Measurements from ENCODE around the gene LMOD3.

The LMOD3 gene

DNA sequence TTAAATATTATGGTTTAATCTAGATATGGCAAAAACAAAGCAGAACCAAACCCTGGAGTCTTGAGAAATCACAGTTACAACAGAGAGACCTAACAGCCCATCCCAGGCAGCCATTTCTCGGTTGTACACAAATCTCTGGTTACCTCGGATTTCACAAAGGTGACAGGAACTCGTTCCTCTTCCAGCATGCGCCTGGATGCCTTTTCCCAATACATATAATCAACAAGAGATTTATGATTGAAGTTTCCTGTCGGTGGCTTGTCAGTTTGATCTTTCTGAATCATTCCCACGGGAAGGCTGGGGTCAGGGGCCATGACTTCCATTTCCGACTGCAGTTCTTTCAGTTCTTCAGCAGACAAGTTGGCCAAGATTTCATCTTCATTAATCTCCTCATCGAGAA, 445 bp downstream of the LMOD3 start:
- no peak for DNase-seq (ENCODE audit: low spot score)

DNA sequence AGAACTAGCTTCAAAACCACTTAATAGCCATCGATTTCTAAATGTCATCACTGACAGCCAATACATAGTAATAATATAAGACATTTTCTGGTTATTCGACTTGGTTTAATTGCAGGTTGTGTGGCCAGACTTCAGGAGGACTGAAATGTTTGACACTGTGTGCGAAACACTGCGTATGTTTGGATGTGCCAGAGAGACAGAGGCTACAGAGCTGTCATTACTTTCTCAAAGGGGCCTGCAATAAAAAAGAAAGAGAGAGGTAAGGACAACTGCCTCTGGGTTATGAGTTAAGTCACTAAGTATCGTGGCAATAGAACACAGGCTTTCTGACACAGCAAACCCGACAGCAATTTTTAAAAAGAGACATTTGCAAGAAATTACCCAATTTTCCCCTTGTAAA, 882 bp downstream of the LMOD3 start:
- DNase-seq (ENCODE audit: low spot score) = no peak

DNA sequence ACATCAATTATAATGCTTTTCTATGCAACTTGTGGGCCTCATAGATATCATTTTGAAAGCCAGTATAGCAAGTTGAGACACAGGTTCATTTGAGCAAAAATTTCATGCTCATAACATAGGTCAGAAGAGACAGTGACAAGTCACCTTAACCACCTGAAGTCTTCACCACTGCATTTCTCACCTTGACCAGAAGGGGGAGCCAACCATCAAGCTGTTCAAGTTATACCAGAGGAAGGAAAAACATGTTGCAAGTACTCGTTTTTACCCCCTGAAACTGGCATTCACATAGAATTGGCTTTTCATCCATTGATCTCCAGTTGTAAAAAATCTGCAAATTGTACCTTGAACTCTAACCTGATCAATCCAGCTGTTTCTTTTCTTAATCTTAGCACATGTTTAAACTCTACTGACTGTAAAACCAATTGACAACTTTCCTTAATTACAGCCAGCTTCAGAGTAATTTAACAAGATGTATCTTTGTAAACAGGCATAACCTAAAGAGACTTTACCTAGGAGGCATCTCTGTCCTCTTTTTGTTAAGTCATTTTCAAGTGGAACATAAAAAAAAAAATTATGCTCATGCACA, 1.4 kb downstream of the LMOD3 start:
- peak; percentile 5 for DNase-seq (ENCODE audit: low spot score)

DNA sequence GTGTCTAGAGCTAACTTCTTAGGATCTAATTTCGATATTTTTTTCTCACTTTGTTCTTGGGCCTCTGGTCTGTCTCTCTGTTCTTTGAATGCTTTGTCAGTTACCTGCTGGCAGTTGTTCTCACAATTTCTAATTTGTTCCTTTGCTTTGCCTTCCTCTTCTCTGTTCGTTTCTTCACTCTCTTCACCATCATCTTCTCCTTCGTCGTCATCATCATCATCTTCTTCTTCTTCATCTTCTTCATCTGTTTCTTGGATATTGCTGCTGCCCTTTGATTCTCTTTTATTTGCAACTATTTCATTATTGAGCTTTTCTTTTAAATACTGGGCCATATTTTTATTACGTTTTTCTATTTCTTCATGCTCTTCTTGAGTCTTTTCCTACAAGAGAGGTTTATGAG, 2.7 kb downstream of the LMOD3 start:
- no peak for DNase-seq (ENCODE audit: low spot score)

DNA sequence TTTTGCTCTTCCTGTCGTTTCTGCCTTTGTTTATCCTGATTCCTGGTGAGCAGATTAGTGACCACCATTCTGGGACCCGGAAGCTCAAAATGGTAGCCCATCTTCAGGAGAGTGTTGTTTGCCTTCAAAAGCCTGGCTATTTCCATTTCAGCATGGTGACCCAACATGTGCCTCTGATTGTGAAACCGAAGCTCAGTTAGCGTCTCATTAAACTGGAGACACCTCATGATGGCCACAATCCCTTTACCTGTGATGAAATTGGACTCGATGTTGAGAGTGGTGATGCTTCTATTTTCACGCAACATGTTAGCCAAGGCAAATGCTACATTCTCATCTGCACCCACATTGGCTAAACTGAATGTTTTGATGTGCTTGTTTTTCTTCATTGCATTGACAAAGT, 3.3 kb downstream of the LMOD3 start:
- DNase-seq (ENCODE audit: low spot score) = no peak

DNA sequence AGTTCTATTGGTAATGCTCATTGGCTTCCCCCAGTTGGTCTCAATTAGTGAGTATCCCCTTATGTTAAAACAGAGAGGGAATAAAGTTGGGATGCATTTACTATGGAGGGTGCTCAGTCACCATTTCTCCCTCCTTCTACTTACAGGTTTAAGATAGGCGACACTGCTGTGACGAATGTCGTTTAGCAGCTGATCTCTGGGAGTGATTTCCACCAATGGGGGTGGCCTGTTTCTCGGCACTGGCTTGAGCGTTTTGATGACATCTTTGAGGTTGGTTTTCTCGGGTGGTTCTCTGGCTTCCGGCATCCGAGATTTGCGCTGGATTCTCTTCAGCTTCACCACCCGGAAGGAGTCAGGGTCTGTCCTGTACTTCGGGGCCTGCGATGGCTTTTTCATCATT, 3.8 kb downstream of the LMOD3 start:
- DNase-seq (ENCODE audit: low spot score) = no peak

DNA sequence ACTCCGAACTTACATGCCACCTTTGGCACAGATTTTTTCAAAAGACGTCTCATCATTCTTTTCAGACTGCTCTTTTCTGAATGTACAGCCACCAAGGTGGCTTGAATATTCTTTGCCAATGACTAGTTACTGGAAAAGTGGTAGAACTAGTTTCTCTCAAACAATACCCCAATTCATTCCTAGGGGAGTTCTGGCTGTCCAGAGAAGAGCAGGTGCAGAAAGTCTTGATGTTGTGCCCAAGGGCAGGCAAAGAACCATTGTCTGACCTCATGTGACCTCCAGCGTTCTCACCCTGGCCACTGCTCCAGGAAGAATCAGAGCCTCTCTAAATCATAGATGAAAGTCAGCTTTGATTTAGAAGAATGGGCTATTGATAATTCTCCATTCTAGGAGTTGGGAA, 5.5 kb downstream of the LMOD3 start:
- no peak for DNase-seq (ENCODE audit: low spot score)

DNA sequence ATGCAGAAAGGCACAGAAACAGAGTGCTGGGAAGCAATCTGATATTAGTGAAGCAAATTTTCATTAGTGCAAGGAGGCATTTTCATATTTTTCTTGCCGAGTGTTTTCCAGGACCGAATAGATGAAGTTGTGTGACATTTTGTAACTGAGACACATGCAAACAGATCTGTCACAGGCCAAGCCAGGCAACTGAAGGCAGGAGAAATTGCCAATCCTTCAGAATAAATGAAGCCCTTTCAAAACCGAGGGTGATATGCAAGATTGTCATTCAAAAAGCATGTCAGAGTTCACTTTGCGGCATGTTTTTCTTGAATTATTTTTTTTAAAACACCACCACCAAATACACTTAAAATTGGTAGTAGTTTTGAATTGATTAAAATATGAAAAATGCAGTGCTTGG, 6.2 kb downstream of the LMOD3 start:
- DNase-seq (ENCODE audit: low spot score) = no peak

DNA sequence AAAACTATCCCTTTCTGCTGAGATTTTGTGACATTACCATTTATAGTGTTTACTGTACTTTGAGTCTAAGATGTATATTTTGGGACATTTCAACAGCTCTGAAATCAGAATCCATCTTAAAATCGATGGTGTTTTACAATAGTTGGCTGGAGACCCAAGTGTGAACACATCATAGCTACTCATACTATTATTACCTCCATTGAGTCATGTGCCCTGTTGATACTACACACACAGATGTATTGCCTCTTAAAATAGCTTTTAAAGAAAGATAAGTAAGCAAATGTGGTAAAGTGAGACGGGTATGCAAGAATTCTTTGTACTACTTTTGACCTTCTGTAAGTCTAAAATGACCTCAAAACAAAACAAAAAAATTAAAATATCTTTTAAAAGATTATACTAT, 6.7 kb downstream of the LMOD3 start:
- DNase-seq (ENCODE audit: low spot score) = no peak

DNA sequence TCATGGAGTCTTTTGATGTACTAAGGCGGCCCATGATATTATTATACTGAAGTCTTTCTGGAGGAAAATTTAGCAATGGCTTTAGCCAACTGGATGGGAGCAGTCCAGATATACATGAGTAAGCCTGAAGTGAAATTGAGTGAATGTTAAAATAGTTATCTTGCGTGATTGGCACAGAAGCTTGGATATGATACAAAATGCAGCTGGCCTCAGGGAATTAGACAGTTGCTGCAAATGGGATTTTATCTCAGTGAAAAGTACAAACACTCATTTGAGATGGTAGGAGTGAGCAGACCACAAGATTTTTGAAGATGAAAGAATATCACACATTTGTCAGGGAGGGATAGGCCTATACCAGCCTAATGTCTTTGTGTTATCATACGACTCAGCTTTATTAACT, 8.9 kb downstream of the LMOD3 start:
- no peak for DNase-seq (ENCODE audit: low spot score)

DNA sequence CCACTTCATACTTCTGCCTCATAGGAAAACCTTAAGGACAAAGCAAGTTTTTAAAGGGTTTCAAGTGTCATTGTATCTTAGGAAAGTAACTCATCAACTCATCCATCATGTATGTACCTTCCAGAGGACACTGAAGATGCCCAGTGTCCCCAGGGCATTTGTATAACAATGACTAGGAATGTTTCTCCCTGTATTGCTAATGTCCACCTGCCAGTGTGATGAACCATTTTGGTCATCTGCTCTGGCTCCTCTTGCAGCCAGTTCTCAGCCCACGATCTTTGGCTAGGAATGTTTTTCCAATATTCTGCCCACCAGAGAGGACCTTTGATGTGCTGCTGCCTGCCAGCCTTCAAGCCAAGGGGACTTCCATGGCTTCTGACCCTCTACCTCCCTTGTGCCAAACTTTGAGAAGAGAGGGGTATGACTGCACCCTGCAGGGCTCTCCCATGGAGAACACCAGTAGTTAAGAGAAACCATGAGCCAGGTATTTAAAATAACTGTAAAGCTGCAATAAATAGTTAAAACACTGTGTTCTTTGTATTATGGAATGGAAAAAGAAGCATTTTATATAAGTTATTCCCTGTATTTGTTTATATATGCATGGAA, 11.4 kb downstream of the LMOD3 start:
- no peak for DNase-seq (ENCODE audit: low spot score)

DNA sequence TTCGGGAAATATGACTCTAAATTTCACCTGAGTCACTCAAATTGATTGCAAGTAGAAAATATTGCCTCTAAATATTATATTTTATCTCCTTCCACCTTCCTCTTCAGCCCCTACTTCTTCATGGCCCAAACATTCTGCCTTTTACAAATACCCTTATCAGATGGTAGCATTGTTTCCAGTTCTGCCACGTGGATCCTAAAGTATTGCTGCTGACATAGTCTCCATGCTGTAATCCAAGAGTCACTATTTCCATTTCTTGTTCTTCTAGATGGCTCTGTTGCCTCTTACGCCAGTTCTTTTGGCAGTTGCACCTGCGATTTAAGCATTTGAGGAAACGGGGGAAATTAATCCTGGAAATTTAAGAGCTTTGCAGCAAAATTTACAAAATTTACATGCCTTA, 13.6 kb downstream of the LMOD3 start:
- DNase-seq (ENCODE audit: low spot score) = no peak

DNA sequence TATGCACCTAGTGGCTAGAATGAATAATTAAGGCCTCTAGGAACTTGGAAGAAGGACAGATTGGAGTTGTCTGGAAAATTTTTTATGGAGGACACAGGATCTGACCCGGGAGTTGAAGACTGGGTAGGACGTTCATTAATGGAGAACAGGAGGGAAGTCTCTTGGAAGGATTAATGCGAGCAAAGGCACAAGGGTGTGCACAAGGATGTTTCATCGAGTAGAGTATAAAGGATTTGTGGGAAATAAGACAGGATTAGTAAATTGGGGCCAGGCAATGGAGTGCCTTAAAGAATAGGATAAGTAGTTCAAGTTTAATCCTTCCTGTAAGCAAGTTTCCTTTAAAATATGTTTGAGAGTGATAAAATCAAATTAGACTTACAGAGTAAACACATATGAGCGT, 14.6 kb downstream of the LMOD3 start:
- DNase-seq (ENCODE audit: low spot score) = no peak

DNA sequence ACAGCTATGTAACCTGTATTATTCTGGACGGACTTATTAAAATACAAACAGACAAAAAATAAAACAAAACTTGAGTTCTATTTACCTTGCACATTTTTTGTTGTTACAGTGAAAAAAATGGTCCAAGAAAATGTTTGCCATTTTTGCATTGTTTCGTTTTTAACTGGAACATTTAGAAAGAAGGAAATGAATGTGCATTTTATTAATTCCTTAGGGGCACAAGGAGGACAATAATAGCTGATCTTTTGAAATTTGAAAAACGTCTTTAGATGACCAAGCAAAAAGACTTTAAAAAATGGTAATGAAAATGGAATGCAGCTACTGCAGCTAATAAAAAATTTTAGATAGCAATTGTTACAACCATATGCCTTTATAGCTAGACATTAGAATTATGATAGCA, 17.1 kb downstream of the LMOD3 start:
- no peak for DNase-seq (ENCODE audit: low spot score)

DNA sequence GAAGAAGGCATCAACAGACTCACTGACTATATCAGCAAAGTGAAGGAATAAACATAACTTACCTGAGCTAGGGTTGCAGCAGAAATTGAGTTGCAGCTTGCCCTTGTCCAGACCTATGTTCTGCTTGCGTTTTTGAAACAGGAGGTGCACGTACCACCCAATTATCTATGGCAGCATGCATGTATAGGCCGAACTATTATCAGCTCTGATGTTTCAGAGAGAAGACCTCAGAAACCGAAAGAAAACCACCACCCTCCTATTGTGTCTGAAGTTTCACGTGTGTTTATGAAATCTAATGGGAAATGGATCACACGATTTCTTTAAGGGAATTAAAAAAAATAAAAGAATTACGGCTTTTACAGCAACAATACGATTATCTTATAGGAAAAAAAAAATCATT, 17.8 kb downstream of the LMOD3 start:
- no peak for DNase-seq (ENCODE audit: low spot score)

DNA sequence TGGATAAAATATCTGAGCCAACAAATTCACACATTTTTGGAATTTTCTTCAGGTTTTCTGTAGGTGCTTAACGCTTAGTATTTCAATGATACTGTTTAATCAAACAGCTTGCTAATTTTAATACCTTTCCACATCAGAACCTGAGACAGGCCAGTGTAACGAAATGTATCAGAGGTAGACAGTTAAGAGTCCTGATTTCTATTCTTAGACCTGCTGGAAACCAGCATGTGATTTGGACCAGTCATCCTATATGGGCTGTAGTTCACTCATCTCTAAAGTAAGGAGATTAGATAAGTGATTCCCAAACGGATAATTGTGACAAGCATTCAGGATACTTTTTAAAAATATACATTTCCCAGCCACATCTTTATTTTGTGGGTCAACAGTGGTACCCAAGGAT, 19.3 kb downstream of the LMOD3 start:
- DNase-seq (ENCODE audit: low spot score) = no peak

DNA sequence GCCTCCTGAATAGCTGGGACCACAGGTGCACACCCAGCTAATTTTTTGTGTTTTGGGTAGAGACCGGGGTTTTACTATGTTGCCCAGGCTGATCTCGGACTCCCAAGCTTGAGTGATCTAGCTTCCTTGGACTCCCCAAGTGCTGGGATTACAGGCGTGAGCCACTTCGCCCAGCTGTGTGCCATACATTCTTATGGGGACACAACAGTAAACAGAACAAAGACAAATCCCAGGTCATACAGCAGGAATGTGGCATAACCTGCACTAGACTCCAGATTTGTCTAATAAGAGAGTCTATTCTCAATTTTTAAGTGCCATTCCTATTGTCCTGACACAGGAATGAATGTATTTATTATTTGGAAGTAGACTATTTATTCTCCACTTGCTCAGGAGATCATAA, 20.0 kb downstream of the LMOD3 start:
- no peak for DNase-seq (ENCODE audit: low spot score)

DNA sequence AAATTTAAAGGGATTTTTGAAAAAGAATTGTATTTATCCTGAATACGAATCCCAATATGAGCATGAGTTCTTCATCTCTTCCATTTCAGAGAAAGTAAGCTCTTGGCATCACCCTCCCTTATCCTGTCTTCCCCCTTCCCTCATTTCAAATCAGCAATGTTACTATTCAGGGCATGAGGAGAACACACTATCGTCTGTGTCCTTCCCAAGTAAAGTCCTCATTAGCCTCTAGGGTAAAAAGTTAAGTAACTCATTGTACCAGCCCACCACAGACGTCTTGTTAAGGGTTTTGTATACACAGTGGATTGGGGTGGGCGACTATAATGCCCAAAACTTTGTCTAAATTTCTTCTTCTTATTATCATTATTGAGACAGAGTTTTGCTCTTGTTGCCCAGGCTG, 22.8 kb downstream of the LMOD3 start:
- DNase-seq (ENCODE audit: low spot score) = no peak

DNA sequence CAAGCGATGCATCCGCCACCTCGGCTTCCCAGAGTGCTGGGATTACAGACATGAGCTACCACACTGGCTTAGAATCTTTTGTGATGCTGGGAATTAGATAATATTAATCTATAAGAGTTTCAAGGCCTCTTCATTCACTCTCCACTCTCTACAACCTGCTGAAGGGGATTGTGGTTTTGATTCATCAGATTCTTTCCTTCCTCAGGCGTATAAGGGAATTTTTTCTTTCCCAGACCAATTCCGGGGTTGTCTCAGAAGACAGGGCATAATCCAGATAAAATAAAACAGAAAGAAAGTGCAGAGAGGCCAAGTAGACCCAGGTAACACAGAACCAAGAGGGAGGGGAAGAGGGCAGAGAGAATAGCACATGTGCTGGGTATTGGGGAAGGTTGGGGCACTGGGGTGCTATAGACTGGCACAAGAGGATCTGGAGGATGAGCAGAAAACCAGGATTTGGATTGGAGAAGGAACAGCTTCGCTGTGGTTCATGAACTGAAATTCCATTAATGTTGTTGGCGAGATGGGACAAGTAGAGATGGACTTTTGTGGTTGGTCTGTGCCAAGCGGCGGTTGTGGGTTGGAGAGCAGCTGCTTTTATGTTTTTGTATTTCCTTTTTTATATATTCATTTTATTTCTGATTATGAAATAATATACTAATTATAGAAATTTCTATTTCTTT, 24.8 kb downstream of the LMOD3 start:
- DNase-seq (ENCODE audit: low spot score) = no peak

DNA sequence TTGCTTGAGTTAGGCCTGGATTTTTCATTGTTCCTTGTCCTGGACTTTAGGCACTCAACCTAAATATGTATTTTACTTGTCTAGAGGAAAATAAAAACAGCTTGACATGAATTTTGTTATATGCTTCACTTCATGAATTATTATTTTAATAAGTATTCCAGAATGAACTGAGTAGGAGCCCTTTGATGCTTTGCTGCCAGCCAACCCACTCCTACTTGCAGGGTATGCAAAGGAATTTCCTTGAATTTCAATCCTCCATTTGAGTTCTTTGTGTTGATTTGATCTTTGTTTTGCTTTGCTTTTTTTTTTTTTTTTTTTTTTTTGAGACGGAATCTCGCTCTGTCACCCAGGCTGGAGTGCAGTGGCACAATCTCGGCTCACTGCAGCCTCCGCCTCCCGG, 26.1 kb downstream of the LMOD3 start:
- no peak for DNase-seq (ENCODE audit: low spot score)

DNA sequence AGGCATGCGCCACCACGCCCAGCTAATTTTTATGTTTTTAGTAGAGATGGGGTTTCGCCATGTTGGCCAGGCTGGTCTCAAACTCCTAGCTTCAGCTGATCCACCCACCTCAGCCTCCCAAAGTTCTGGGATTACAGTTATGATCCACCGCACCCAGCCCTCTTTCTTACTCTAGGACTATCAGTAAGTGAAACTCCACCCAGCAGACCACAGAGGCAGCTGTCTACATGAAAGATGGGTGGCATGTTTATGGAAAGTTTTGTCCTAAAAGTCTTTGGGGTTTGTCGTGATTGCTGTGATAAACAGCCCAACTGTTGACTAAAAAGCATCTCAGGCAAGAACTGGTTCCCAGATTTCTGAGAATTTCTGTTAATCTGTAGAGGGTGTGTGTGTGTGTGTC, 26.8 kb downstream of the LMOD3 start:
- no peak for DNase-seq (ENCODE audit: low spot score)

DNA sequence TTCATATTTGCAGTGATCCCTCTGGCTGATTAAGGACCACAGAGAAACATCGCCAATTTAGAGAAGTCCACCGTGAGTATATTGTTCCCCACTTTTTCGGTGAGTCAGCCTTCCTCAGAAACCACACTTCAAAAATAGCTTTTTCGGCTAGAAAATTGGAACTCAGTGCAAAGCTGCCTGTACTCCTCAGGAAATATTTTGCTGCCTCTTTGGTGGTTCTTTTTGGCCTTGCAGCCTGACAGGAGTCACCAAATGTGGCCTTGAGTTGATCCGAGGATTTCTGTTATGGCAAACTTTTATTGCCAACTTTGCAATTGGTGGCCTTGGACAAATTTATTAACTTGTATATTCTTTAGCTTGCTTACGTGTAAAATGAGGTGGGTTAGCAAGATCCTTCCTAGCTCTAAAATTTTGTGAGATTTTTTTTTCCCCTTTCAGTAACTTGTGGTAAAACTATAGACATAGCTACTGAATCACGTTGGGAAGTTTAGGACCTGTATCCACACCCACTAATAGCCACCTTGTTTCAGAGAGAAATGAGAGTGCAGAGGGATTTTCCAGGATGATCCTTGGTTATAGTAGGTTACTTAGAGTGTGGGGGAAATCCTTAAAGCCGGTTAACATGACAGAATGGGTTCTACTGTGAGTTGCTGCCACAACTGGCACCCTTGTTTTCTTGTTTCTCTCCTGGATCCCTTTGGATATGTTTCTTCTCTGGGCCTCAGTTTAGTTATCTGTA, 27.8 kb downstream of the LMOD3 start:
- no peak for DNase-seq (ENCODE audit: low spot score)

DNA sequence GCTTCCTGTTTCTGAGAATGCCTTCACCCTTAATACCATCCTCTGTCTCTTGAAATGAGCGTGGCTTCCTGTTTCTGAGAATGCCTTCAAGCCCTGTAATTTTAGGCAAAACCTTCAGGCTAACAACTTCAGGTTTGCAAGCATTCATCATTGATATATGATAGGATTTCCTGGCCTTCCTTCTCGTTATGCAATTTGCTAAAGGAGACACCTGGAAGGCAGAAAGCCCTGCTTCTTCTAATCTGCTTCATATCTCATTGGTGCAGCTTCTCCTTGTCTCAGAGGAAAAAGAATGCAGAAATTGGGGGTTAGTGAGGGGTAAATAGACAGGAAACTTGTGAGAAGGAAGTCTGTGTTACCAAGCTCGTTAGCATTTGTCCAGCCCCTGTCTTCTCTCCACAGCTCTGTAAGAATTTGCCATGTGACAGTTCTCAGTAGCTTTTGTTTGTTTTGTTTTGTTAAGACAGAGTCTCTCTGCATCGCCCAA, 30.3 kb downstream of the LMOD3 start:
- no peak for DNase-seq (ENCODE audit: low spot score)

Measured in HuH-7 (cell line).